ENCODE results near the gene FNDC10.

GRCh38 chr1:1596493-1597274 lies 3.3 kb downstream of the FNDC10 start:
- TF ChIP-seq NR3C1 (CRISPR knock-in tag; IDR thresholded peaks at IDR 0.05) (no peak), U2AF2 (optimal IDR thresholded peaks at IDR 0.05; ENCODE audit: low read depth, low read length) (no peak), SREBF2 (CRISPR knock-in tag; IDR thresholded peaks at IDR 0.05) (no peak), PHB2 (IDR thresholded peaks at IDR 0.05; ENCODE audit: low read depth) (peak; percentile 28; the same call in 1 of the 2 replicates), PRPF4 (IDR thresholded peaks at IDR 0.05; ENCODE audit: insufficient read depth, low read depth, low read length, poor library complexity, severe bottlenecking) (no peak)
- TF ChIP-seq, protein P1, sequence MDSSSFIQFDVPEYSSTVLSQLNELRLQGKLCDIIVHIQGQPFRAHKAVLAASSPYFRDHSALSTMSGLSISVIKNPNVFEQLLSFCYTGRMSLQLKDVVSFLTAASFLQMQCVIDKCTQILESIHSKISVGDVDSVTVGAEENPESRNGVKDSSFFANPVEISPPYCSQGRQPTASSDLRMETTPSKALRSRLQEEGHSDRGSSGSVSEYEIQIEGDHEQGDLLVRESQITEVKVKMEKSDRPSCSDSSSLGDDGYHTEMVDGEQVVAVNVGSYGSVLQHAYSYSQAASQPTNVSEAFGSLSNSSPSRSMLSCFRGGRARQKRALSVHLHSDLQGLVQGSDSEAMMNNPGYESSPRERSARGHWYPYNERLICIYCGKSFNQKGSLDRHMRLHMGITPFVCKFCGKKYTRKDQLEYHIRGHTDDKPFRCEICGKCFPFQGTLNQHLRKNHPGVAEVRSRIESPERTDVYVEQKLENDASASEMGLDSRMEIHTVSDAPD (CRISPR knock-in tag; IDR thresholded peaks at IDR 0.05): no peak
- TF ChIP-seq, protein P2, sequence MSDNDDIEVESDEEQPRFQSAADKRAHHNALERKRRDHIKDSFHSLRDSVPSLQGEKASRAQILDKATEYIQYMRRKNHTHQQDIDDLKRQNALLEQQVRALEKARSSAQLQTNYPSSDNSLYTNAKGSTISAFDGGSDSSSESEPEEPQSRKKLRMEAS (CRISPR knock-in tag; IDR thresholded peaks at IDR 0.05): no peak

Measured in K562 (cell line).